OCI-LY1 (cell line): ENCODE data around the gene RASL11A.
A peak's percentile ranks its signal among the peaks of the same experiment; 100 is the strongest.

Experiments
- H2AFZ ChIP-seq: fragments of 200-600 bp; sonication (generic), shearing (Covaris generic); 2 replicates; pipeline ENCODE4 v1.6.0; 2014; ENCODE audit warnings: antibody characterized with exemption, mild to moderate bottlenecking, low read length
- H3F3A ChIP-seq: fragments of 200-600 bp; sonication (generic), shearing (Covaris generic); 2 replicates; pipeline ENCODE4 v1.6.0; 2014; ENCODE audit warnings: mild to moderate bottlenecking, antibody characterized with exemption, low read length, moderate library complexity; ENCODE audit not compliant: insufficient read depth
- H3K27ac ChIP-seq: fragments of 200-600 bp; sonication (generic); 2 replicates; pipeline ENCODE4 v1.5.1; 2014; ENCODE audit warnings: low read length, mixed run types, mild to moderate bottlenecking, low read depth; ENCODE audit not compliant: poor library complexity, severe bottlenecking
- H3K27me3 ChIP-seq: fragments of 200-600 bp; sonication (generic); 2 replicates; pipeline ENCODE4 v1.6.0; 2014; ENCODE audit warnings: antibody characterized with exemption, mild to moderate bottlenecking, low read length, moderate library complexity; ENCODE audit not compliant: insufficient read depth
- H3K36me3 ChIP-seq: fragments of 200-600 bp; sonication (generic); 2 replicates; pipeline ENCODE4 v1.6.1; 2014; ENCODE audit warnings: mild to moderate bottlenecking, antibody characterized with exemption, low read length, moderate library complexity, mixed read lengths; ENCODE audit not compliant: insufficient read depth
- H3K4me1 ChIP-seq: fragments of 200-600 bp; sonication (generic); 2 replicates; pipeline ENCODE4 v1.5.1; 2014; ENCODE audit warnings: mild to moderate bottlenecking, low read length, moderate library complexity; ENCODE audit not compliant: insufficient read depth, severe bottlenecking
- H3K4me2 ChIP-seq: fragments of 200-600 bp; sonication (generic), shearing (Covaris generic); 2 replicates; pipeline ENCODE4 v1.6.1; 2014; ENCODE audit warnings: low read length
- H3K4me3 ChIP-seq: fragments of 200-600 bp; sonication (generic); 2 replicates; pipeline ENCODE4 v1.5.1; 2014; ENCODE audit warnings: low read length, low read depth, mild to moderate bottlenecking, mixed read lengths; ENCODE audit not compliant: poor library complexity, severe bottlenecking
- H3K79me2 ChIP-seq: fragments of 200-600 bp; shearing (Covaris generic); 2 replicates; pipeline ENCODE4 v1.6.1; 2016; ENCODE audit warnings: mixed run types, low read length, mixed read lengths; ENCODE audit not compliant: insufficient read depth
- H3K9ac ChIP-seq: fragments of 200-600 bp; sonication (generic), shearing (Covaris generic); 2 replicates; pipeline ENCODE4 v1.6.1; 2014; ENCODE audit warnings: mild to moderate bottlenecking, low read length, mixed read lengths
- H3K9me2 ChIP-seq: fragments of 200-600 bp; sonication (generic), shearing (Covaris generic); 2 replicates; pipeline ENCODE4 v1.6.1; 2014; ENCODE audit warnings: low read depth, mild to moderate bottlenecking, low read length, mixed read lengths
- H3K9me3 ChIP-seq: fragments of 200-600 bp; shearing (Covaris generic); 2 replicates; pipeline ENCODE4 v1.6.1; 2014; ENCODE audit warnings: low read length, mixed read lengths
- H4K20me1 ChIP-seq: fragments of 200-600 bp; sonication (generic), shearing (Covaris generic); 2 replicates; pipeline ENCODE4 v1.6.0; 2016; ENCODE audit warnings: mild to moderate bottlenecking, low read length; ENCODE audit not compliant: insufficient read depth
- CTCF ChIP-seq: fragments of 200-600 bp; sonication (generic), shearing (Covaris generic); IDR thresholded peaks from 2 replicates; pipeline ENCODE4 v1.5.1; 2017; ENCODE audit warnings: mild to moderate bottlenecking, antibody characterized with exemption, low read length, moderate library complexity, mixed read lengths
- EZH2 ChIP-seq: fragments of 200-600 bp; sonication (generic), shearing (Covaris generic); IDR thresholded peaks from 2 replicates; pipeline ENCODE4 v1.8.0; 2017; ENCODE audit warnings: borderline replicate concordance, mixed run types, mild to moderate bottlenecking, antibody characterized with exemption, low read length, moderate library complexity, mixed read lengths

Gene RASL11A

DNA sequence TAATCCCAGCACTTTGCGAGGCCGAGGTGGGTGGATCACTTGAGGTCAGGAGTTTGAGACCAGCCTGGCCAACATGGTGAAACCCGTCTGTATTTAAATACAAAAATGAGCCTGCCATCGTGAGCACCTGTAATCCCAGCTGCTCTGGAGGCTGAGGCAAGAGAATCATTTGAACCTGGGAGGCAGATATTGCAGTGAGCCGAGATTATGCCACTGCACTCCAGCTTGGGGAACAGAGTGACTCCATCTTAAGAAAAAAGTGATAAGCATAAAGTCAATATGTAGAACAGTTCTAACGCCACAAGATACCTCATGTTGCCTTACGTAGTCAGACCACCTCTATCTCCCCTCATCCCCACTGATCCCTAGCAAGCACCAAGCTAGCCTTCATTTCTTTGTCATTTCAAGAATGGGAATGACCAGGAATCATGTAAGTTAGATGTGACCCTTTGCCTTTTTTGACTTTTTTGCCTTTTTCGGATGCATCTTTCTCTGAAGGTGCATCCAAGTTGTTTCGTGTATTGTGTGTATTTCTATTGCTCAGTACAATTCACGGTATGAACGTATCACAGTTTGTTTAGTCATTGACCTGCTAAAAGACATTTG is 12.9 kb upstream of the RASL11A start:
- Histone ChIP-seq H3K27ac (no peak overlapping the region), H3K79me2 (peaks cover 26% of the 10 kb centered on the region), H3K9ac (no peak overlapping the region), H3K4me3 (no peak overlapping the region), H2AFZ (no peak overlapping the region), H3K4me1 (peaks cover 29% of the 10 kb centered on the region), H3K9me2 (no peaks in the 10 kb centered on the region), H3K36me3 (peaks cover 89% of the 10 kb centered on the region), H3K27me3 (no peaks in the 10 kb centered on the region), H4K20me1 (no peaks in the 10 kb centered on the region), H3K9me3 (no peaks in the 10 kb centered on the region), H3K4me2 (no peak overlapping the region), H3F3A (peaks cover 6% of the 10 kb centered on the region)
- TF ChIP-seq CTCF (no peak), EZH2 (no peak)

DNA sequence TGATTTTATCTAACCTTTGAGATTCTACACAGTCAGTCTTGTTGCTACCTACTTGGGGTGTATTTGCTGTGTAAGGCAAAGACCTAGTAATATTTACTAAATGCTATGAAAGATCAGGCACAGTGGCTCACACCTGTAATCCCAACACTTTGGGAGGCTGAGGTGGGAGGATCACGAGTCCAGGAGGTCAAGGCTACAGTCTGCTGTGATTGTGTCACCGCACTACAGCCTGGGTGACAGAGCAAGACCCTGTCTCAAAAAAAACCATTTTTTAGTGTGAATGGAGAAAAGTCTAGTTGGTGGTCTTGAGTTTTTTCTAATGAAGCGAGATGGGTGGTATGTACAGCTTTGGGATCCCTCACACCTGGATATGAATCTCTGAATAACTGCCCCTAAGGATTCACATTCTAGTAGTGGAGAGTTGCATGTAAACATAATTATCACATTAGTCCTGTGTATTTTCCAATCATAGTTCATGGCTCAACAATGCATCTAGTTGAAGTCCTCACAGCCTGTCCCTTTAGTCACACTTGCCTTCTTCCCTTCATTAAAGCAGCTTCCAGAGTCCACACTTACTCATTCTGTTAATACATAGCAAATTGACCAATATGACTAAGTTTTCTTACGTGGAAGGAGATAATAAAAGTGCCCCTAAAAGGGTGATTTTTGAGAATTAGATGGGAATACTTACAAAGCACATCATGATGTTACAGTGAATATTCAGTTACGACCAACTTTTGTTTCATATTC is 11.8 kb upstream of the RASL11A start:
- peaks cover 16% of the 10 kb centered on the region for H3K79me2 ChIP-seq
- H3K27ac ChIP-seq, result peak overlapping the region; percentile 26
- H4K20me1 ChIP-seq, result 0 out of 2 replicates have a peak, but pooled peaks cover 3% of the 10 kb centered on the region
- H3K4me1 ChIP-seq, result peaks cover 20% of the 10 kb centered on the region
- no peak overlapping the region for H3K9ac ChIP-seq
- no peak overlapping the region for H3K4me2 ChIP-seq
- H3K27me3 ChIP-seq, result no peaks in the 10 kb centered on the region
- peaks cover 11% of the 10 kb centered on the region for H3F3A ChIP-seq
- H2AFZ ChIP-seq, result no peak overlapping the region
- H3K4me3 ChIP-seq, result no peak overlapping the region
- H3K9me3 ChIP-seq, result no peaks in the 10 kb centered on the region
- H3K36me3 ChIP-seq, result peaks cover 78% of the 10 kb centered on the region
- TF ChIP-seq CTCF (no peak), EZH2 (no peak)
- H3K9me2 ChIP-seq, result no peaks in the 10 kb centered on the region

DNA sequence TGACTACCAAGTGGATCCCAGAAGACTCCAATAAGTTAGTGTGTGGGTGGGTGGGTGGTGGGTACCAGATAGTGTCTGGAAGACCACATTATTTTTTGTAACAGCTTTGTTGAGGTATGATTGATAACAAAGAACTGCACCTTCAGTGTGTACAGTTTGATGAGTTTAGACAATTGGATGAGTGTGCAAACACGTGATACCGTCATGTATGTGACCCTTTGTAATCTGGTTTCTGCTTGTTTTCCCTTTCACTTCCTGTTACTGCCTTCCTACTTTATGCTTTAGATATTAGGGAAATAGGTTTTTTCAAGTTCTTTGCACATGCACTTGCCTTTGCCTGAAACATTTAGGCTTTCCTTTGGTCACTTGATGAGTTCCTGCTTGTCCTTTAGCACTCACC is 10.8 kb upstream of the RASL11A start:
- Histone ChIP-seq H3F3A (peaks cover 12% of the 10 kb centered on the region), H3K9me3 (no peaks in the 10 kb centered on the region), H3K4me3 (no peak overlapping the region), H3K27ac (peak overlapping the region; percentile 26), H3K27me3 (no peaks in the 10 kb centered on the region), H3K4me1 (peaks cover 20% of the 10 kb centered on the region), H3K36me3 (peaks cover 68% of the 10 kb centered on the region), H4K20me1 (0 out of 2 replicates have a peak, but pooled peaks cover 3% of the 10 kb centered on the region), H3K9ac (no peak overlapping the region), H3K4me2 (no peak overlapping the region), H2AFZ (no peak overlapping the region), H3K79me2 (peaks cover 6% of the 10 kb centered on the region; the same call in 1 of the 2 replicates), H3K9me2 (no peaks in the 10 kb centered on the region)
- TF ChIP-seq CTCF (no peak), EZH2 (no peak)
